ENCODE data around the gene USP20. TPM values are rescaled to one million over a fixed set of nuclear protein-coding genes. Genes with fewer than 3 reads are reported as not detected.

The USP20 gene
- total RNA-seq, 2 experiments from 2014 or later = 80.4 to 80.9 TPM

DNA sequence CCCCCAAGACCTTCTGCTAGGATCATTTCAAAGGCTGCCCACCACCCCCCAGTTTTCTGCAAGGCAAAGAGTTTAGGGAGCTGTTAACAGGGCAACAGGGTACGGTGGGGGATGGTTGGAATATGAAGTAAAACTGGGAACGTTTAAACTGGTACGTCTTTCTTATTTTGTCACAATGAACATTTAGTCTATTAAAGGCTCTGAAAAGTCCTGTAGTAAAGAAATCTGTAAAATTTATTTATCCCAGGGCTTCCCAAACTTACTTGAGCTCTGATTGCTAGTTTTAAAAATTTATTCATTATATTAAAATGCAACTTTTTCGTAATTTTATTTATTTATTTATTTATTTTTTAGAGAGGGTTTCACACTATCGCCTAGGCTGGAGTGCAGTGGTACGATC, 62.0 kb downstream of the USP20 start:
- Histone ChIP-seq H3K27me3 (ENCODE audit: control insufficient read depth in 1 of 2, insufficient read depth in 2 of 2, low read length in 2 of 2) (no peaks in the 10 kb centered on the region), H3K27ac (ENCODE audit: low read depth in 1 of 2, low read length in 2 of 2) (peak overlapping the region in 1 of 2 donors; percentile 8), H3K9me3 (ENCODE audit: control insufficient read depth in 1 of 2, insufficient read depth in 1 of 2, low read length in 2 of 2) (no peaks in the 10 kb centered on the region), H3K4me3 (ENCODE audit: low read length) (no peak overlapping the region), H3K36me3 (ENCODE audit: insufficient read depth, low read length) (peaks cover 72% of the 10 kb centered on the region), H3K4me1 (ENCODE audit: insufficient read depth, low read length) (peaks cover 66% of the 10 kb centered on the region)
- Mint-ChIP-seq H3K27ac (peak overlapping the region; percentile 99), H3K4me1 (ENCODE audit: low read depth) (peaks cover 69% of the 10 kb centered on the region), H3K27me3 (no peaks in the 10 kb centered on the region), H3K4me3 (peak overlapping the region; percentile 18), H3K9me3 (no peaks in the 10 kb centered on the region), H3K36me3 (ENCODE audit: low read depth) (peaks cover 92% of the 10 kb centered on the region)
- intact Hi-C loops (cut with DNase I, micrococcal nuclease) = loop anchor here in 1 of 2 experiments (5.0 kb wide), 1 partner anchor 35 kb away; no protein-coding TSS in a partner anchor
- ChIA-PET POLR2A (interaction anchor here (0.6 to 2.5 kb wide), 6 partner anchors 10 to 1931 kb away, joined by 3 to 25 read pairs (median 3); partner anchors contain the start of gene C9orf78), CTCF (interaction anchor here (1.1 to 3.1 kb wide), 2 partner anchors 10 to 22 kb away, joined by 3 to 10 read pairs; no protein-coding TSS in a partner anchor)
- ATAC-seq (ENCODE audit: poor library complexity) = no peak
- DNase-seq = no peak
- TF ChIP-seq, protein P1, sequence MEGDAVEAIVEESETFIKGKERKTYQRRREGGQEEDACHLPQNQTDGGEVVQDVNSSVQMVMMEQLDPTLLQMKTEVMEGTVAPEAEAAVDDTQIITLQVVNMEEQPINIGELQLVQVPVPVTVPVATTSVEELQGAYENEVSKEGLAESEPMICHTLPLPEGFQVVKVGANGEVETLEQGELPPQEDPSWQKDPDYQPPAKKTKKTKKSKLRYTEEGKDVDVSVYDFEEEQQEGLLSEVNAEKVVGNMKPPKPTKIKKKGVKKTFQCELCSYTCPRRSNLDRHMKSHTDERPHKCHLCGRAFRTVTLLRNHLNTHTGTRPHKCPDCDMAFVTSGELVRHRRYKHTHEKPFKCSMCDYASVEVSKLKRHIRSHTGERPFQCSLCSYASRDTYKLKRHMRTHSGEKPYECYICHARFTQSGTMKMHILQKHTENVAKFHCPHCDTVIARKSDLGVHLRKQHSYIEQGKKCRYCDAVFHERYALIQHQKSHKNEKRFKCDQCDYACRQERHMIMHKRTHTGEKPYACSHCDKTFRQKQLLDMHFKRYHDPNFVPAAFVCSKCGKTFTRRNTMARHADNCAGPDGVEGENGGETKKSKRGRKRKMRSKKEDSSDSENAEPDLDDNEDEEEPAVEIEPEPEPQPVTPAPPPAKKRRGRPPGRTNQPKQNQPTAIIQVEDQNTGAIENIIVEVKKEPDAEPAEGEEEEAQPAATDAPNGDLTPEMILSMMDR (IDR thresholded peaks at IDR 0.05) = no peak

DNA sequence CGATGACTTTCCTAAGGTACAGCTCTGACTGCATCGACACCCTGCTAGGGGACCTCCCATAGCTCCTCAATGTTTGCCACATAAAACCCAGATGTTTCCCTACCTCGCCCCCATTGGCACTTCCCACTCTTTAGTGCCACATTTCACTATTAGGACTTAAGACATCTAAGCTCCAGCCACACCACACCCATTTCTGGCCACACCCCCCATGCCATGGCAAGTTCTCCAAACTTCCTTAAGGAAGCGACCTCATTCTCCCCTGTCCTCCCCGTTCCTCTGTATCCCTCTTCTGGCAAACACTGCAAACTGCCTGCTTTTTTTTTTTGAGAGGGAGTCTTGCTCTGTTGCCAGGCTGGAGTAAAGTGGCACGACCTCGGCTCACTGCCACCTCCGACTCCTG, 62.9 kb downstream of the USP20 start:
- Histone ChIP-seq H3K4me1 (ENCODE audit: insufficient read depth, low read length) (peaks cover 64% of the 10 kb centered on the region), H3K4me3 (ENCODE audit: low read length) (no peak overlapping the region), H3K27ac (ENCODE audit: low read depth in 1 of 2, low read length in 2 of 2) (no peak overlapping the region), H3K36me3 (ENCODE audit: insufficient read depth, low read length) (peaks cover 77% of the 10 kb centered on the region), H3K27me3 (ENCODE audit: control insufficient read depth in 1 of 2, insufficient read depth in 2 of 2, low read length in 2 of 2) (no peaks in the 10 kb centered on the region), H3K9me3 (ENCODE audit: control insufficient read depth in 1 of 2, insufficient read depth in 1 of 2, low read length in 2 of 2) (no peaks in the 10 kb centered on the region)
- ChIA-PET CTCF (interaction anchor here (0.7 to 3.1 kb wide), 3 partner anchors 11 to 1738 kb away, joined by 3 to 10 read pairs (median 3); no protein-coding TSS in a partner anchor), POLR2A (interaction anchor here (0.9 to 2.5 kb wide), 3 partner anchors 11 to 141 kb away, joined by 3 to 25 read pairs (median 3); partner anchors contain the start of gene C9orf78)
- no peaks in the 10 kb centered on the region for H3K9me3 Mint-ChIP-seq
- H3K36me3 Mint-ChIP-seq (ENCODE audit: low read depth) = peaks cover 93% of the 10 kb centered on the region
- H3K27ac Mint-ChIP-seq = peak overlapping the region; percentile 99
- H3K4me3 Mint-ChIP-seq = peak overlapping the region; percentile 9
- TF ChIP-seq, protein P1 (IDR thresholded peaks at IDR 0.05) = no peak
- intact Hi-C loops (cut with DNase I, micrococcal nuclease) = loop anchor here in 1 of 2 experiments (5.0 kb wide), 1 partner anchor 34 kb away; no protein-coding TSS in a partner anchor
- DNase-seq = peak in 1 of 14 experiments; percentile 28
- peaks cover 67% of the 10 kb centered on the region for H3K4me1 Mint-ChIP-seq (ENCODE audit: low read depth)
- ATAC-seq (ENCODE audit: poor library complexity) = no peak
- no peaks in the 10 kb centered on the region for H3K27me3 Mint-ChIP-seq

DNA sequence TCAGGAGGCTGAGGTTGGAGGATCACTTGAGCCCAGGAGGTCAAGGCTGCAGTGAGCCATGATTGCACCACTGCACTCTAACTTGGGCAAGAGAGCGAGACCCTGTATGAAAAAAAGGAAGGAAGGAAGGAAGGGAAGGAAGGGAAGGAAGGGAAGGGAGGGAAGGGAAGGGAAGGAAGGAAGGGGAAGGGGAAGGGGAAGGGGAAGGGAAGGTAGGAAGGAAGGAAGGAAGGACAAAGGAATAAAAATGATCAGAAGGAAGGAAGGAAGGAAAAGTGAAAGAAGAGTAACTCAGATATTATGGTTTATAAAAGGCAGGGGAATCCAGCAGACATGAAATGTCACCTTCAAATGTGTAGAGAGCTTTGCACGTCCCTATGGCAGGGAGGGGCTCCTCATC, 64.4 kb downstream of the USP20 start:
- no peak for ATAC-seq (ENCODE audit: poor library complexity)
- Histone ChIP-seq H3K36me3 (ENCODE audit: insufficient read depth, low read length) (peaks cover 90% of the 10 kb centered on the region), H3K4me1 (ENCODE audit: insufficient read depth, low read length) (peaks cover 50% of the 10 kb centered on the region), H3K27me3 (ENCODE audit: control insufficient read depth in 1 of 2, insufficient read depth in 2 of 2, low read length in 2 of 2) (no peaks in the 10 kb centered on the region), H3K4me3 (ENCODE audit: low read length) (no peak overlapping the region), H3K27ac (ENCODE audit: low read depth in 1 of 2, low read length in 2 of 2) (peak overlapping the region in 1 of 2 donors; percentile 13), H3K9me3 (ENCODE audit: control insufficient read depth in 1 of 2, insufficient read depth in 1 of 2, low read length in 2 of 2) (no peaks in the 10 kb centered on the region)
- CTCF ChIA-PET = interaction anchor here (3.1 kb wide), 1 partner anchor 13 kb away, joined by 10 read pairs; no protein-coding TSS in a partner anchor
- peaks cover 65% of the 10 kb centered on the region for H3K4me1 Mint-ChIP-seq (ENCODE audit: low read depth)
- H3K27ac Mint-ChIP-seq = peak overlapping the region; percentile 99
- no peak for DNase-seq
- H3K36me3 Mint-ChIP-seq (ENCODE audit: low read depth) = peaks cover 98% of the 10 kb centered on the region
- no peak overlapping the region for H3K4me3 Mint-ChIP-seq
- TF ChIP-seq, protein P1 (IDR thresholded peaks at IDR 0.05) = no peak
- POLR2A ChIA-PET = no interaction called here
- intact Hi-C loops (cut with DNase I, micrococcal nuclease) = loop anchor here in 1 of 2 experiments (5.0 kb wide), 1 partner anchor 33 kb away; no protein-coding TSS in a partner anchor
- H3K9me3 Mint-ChIP-seq = no peaks in the 10 kb centered on the region
- H3K27me3 Mint-ChIP-seq = no peaks in the 10 kb centered on the region
